Neural progenitor cell (in vitro differentiated cells): ENCODE measurements around the gene BCL7C.

Experiments
- CTCF ChIP-seq: fragments of 200-600 bp; sonication (generic); IDR thresholded peaks from 2 replicates; pipeline ENCODE4 v1.5.1; 2017; ENCODE audit warnings: antibody characterized with exemption, mild to moderate bottlenecking
- EZH2 ChIP-seq: fragments of 200-600 bp; sonication (generic); IDR thresholded peaks from 2 replicates; pipeline ENCODE4 v1.6.1; 2017; ENCODE audit warnings: antibody characterized with exemption, mild to moderate bottlenecking, moderate library complexity
- EZH2phosphoT487 ChIP-seq: fragments of 200-600 bp; sonication (generic); IDR thresholded peaks from 2 replicates; pipeline ENCODE4 v1.6.1; 2017; ENCODE audit warnings: antibody characterized with exemption

DNA sequence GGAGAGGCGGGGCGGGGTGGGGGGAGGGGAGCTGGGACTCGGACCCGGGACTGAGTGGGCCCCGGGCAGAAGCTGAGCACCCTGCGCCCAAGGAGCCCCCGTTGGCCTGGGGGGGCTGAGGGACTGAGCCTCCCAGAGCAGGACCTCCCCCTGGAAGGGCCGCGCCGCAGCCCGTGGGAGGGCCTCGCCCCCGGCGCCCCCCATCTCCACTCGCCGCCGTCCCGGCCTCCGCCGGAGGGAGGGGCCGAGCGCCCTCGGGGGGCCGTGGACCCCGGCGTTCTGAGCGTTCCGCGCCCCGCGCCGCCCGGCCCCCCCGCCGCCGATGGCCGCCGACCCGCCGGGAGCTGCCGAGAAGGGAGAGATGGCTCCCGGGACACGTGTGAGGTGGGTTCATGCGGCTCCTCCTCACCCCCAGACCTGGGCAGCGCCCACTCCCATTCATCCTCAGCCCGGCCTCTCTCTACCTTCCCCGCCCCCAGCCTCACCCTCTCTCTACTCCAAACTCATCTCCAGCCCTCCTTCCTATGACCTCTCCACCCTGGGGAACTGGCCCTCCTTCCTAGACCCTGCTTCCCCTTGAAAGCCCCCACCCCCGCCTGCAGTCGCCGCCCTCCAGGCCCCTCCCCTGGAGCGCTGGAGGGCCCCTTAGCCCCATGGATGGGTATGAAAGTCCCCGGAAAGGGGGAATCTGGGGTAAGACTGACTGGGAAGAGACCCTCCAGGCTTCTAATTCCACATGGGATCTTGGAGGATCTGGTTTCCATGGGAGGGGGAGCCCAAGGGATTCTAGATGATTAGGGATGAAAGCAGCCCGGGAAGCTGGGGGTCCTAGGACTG, 30.4 kb upstream of the BCL7C start:
- TF ChIP-seq CTCF (no peak), EZH2 (no peak), EZH2phosphoT487 (no peak)
